Gastroesophageal sphincter (tissue), 3 donors: ENCODE measurements around the gene RGS14.

ENCODE experiments used
- EP300 ChIP-seq: sonication (generic); formaldehyde crosslinking; IDR thresholded peaks from one replicate; pipeline ENCODE4 v1.6.1; 2017; ENCODE audit warnings: antibody characterized with exemption, mild to moderate bottlenecking
- POLR2A ChIP-seq, 2 donors: fragments of 450-650 bp; IDR thresholded peaks; one replicate each; pipeline ENCODE4 v1.6.1; 2017; ENCODE audit warnings: antibody characterized with exemption in 2 of 2, mild to moderate bottlenecking in 2 of 2, moderate library complexity in 1 of 2
- POLR2AphosphoS5 ChIP-seq: sonication (generic); formaldehyde crosslinking; IDR thresholded peaks from one replicate; pipeline ENCODE4 v1.6.1; 2017; ENCODE audit warnings: antibody characterized with exemption
- TF ChIP-seq, protein P1 (sequence below), 4 experiments: fragments of 200-600 bp in 2 of 4; fragments of 450-650 bp in 2 of 4; sonication (generic) in 1 of 4; IDR thresholded peaks; one replicate each; pipeline ENCODE4 v1.5.1; 2017 to 2019; ENCODE audit warnings: antibody characterized with exemption in 4 of 4, mild to moderate bottlenecking in 2 of 4, moderate library complexity in 2 of 4

DNA sequence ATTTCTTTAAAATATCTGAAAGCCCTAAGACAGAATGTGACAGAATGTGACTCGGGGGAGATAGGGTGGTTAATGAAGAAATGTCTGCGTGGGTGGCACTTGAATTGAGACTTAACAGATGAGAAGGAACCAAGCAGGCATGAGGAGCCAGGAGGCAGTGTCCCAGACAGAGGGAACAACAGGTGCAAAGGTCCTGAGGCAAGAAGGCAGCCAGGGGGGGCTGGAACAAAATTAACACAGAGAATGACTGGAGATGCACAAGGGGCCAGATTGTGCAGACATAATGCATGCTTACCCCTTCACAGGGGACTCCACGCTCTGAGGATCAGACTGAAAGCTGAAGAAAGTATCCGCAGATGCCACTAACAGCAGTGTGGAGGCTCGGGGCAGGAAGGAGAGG lies 8.0 kb upstream of the RGS14 start:
- TF ChIP-seq, protein P1, sequence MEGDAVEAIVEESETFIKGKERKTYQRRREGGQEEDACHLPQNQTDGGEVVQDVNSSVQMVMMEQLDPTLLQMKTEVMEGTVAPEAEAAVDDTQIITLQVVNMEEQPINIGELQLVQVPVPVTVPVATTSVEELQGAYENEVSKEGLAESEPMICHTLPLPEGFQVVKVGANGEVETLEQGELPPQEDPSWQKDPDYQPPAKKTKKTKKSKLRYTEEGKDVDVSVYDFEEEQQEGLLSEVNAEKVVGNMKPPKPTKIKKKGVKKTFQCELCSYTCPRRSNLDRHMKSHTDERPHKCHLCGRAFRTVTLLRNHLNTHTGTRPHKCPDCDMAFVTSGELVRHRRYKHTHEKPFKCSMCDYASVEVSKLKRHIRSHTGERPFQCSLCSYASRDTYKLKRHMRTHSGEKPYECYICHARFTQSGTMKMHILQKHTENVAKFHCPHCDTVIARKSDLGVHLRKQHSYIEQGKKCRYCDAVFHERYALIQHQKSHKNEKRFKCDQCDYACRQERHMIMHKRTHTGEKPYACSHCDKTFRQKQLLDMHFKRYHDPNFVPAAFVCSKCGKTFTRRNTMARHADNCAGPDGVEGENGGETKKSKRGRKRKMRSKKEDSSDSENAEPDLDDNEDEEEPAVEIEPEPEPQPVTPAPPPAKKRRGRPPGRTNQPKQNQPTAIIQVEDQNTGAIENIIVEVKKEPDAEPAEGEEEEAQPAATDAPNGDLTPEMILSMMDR (IDR thresholded peaks at IDR 0.05): no peak
- no peak for TF ChIP-seq POLR2A (IDR thresholded peaks at IDR 0.05)
- no peak for TF ChIP-seq POLR2AphosphoS5
- no peak for TF ChIP-seq EP300
